GM18519 (cell line): ENCODE data around the gene MXD1.
"Not testable (repeated sequence)": the region's sequence is repeated elsewhere in the genome, so short reads cannot be mapped to it uniquely, and the experiment has no call there.

Experiments
- ATAC-seq: cut with Tn5 transposase; IDR thresholded peaks from one replicate; pipeline ENCODE4 v1.9.1; 2021; ENCODE audit warnings: mild to moderate bottlenecking, moderate library complexity; ENCODE audit not compliant: unreplicated experiment, low FRiP score

The MXD1 gene, protein sequence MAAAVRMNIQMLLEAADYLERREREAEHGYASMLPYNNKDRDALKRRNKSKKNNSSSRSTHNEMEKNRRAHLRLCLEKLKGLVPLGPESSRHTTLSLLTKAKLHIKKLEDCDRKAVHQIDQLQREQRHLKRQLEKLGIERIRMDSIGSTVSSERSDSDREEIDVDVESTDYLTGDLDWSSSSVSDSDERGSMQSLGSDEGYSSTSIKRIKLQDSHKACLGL

DNA sequence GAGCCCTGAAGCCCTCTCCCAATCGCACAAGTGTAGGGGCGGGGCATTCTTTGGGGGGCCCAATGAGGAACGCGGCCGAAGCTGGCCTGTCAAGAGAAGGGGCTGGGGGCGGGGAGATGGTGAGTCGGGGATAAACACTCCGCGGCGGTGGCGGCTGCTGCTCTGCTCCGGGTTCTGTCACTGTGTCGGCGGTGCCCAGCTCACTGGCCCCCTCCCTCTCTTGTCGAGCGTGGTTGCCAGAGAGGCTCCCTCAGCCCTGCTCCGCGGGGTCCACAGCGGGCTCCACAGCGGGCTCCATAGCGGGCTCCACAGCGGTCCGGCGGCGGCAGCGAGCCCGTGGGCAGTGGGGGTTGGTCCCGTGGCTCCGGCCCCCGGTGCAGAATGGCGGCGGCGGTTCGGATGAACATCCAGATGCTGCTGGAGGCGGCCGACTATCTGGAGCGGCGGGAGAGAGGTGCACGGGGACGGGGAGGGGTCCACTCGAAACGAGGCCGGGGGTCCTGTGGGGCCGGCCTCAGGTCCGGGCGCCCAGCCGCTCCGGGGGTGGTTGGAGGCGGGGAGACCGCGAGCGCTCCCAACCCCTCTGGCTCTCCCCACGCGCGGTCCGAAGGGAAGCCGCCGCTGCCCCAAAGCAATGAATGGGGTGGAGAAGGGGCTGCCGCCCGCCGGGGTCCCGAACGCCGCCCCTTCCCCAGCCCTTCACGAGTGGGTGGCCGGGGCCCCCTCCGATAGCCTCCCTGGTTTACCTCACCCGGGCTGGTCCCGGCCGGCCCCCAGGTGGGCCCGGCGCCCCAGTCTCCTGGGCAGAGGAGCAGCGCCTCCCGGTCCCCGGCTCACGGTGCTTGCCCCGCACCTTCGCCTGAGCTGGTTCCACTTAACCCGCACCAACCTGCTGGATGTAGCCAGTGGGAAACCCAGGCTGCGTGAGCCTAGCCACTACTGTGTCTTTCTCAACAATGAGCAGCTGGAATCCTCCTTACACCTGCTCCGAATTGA, at the start of gene MXD1:
Gene MXD1, plus strand, starts transcription at position 160 of the 996 bp plus-strand sequence. Its CDS starts 222 bp downstream, at position 382.
- ATAC-seq = no peak

DNA sequence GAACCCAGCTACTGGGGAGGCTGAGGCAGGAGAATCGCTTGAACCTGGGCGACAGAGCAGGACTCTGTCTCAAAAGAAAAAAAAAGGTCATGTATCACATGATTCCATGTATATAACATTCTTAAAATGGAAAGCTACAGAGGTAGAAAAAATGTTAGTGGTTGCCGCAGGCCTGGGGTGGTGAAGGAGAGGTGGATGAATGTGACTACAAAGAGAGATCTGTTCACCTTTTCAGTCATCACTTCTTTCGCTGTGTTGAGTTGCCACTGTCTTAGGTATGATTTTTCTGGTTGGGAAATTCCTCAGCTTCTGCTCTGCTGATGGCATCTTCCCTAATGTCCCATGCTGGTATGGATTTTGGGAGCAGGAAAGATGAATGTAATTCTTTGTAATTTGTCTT, 26.5 kb upstream of the MXD1 start:
- no peak for ATAC-seq

DNA sequence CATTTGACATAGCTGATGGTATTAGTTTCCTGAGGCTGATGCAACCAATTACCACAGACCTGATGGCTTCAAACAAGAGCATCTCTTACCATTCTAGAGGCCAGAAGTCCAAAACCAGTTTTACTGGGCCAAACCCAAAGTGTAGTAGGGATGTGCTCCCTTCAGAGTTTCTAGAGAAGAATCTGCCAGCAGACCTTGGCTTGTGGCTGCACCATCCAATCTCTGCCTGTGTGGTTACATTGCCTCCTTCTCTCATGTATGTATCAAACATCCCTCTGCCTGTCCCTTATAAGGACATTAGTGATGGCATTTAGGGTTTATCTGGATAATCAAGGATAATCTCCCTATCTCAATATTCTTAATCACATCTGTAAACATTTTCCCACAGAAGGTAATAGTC, 25.6 kb upstream of the MXD1 start:
- no peak for ATAC-seq

DNA sequence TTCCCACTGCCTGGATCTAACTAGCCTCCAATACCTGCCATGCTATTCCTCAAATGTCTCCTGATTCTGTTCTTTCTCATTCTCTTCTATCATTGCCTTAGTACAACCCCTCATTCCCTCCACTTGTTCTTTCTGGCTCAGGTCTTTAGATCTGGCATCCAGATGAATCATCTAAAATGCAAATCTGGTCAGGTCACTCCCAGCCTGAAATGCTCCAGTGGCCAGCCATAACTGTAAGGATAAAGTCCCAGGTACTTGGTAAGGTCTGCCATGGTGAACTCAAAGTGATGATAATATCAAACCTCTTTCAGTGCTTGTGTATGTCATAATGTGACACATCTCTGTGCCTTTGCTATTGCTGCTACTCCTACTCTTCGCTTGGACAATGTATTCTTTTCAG, 24.0 kb upstream of the MXD1 start:
- no peak for ATAC-seq

DNA sequence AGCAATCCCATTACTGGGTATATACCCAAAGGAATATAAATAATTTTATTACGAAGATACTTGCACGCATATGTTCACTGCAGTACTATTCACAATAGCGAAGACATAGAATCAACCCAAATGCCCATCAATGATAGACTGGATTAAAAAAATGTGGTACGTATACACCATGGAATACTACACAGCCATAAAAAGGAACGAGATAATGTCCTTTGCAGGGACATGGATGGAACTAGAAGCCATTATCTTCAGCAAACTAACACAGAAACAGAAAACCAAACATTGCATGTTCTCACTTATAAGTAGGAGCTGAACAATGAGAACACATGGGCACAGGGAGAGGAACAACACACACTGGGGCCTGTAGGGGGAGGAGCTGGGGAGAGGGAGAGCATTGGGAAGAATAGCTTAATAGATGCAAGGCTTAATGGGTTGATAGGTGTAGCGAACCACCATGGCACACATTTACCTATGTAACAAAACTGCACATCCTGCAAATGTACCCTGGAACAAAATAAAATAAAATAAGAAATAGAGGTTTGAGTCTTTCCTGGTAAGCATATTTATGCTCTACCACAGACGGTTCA, 22.0 kb upstream of the MXD1 start:
- ATAC-seq = not testable (repeated sequence)

DNA sequence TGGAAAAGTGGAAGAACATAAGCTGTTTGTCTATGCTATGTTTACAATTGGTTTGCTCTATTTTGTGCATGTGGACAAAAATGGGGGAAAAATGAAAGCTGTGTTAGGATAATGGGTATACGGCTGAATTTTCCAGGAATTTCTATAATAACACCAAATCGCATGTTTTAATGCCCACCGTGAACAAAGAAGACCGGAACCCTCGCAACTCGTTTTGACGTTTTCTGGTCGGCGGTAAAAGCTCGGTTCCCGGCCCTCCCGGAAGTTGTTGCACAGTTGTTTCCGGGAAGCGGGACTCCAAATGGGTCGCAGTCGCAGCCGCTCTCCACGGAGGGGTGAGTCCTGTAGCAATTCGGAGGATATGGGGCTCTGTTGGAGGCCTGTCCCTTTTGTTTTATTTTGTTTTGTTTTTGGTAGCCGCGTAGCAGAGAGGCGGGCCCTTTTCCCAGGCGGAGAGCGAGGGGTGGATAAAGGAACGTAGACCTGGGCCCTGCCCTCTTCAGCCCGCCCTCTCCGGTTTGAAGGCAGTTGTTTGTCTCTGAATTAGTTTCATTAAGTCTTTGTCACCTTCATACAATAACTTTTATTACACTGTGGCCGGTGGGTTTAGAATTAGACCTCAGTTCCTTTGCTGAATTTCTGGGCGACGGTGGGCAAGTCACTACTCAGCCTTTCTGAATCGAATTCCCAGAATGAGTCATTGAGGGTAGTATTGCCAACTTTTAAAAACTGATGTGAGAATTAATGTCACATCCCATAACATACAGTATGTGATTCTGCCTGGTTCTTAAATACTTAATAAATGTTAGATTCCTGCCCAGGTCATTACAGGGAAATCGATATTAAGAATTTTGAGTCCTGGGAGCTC, 21.0 kb upstream of the MXD1 start, which contains the start of gene SNRNP27:
Gene SNRNP27, plus strand, starts transcription at position 273 of the 868 bp plus-strand sequence. Its CDS starts 29 bp downstream, at position 302.
- no peak for ATAC-seq

DNA sequence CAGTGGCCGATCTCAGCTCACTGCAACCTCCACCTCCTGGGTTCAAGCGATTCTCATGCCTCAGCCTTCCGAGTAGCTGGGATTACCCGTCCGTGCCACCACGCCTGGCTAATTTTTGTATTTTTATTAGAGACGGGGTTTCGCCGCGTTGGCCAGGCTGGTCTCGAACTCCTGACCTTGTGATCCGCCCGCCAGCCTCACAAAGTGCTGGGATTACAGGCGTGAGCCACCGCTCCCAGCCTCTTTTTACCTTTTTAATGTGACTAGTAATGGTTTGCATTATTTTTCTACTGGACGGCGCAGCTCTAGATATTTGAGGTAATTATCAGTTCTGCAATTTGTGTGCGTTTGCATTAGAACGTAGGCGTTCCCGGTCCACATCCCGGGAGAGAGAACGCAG, 20.2 kb upstream of the MXD1 start:
- ATAC-seq = not testable (repeated sequence)

DNA sequence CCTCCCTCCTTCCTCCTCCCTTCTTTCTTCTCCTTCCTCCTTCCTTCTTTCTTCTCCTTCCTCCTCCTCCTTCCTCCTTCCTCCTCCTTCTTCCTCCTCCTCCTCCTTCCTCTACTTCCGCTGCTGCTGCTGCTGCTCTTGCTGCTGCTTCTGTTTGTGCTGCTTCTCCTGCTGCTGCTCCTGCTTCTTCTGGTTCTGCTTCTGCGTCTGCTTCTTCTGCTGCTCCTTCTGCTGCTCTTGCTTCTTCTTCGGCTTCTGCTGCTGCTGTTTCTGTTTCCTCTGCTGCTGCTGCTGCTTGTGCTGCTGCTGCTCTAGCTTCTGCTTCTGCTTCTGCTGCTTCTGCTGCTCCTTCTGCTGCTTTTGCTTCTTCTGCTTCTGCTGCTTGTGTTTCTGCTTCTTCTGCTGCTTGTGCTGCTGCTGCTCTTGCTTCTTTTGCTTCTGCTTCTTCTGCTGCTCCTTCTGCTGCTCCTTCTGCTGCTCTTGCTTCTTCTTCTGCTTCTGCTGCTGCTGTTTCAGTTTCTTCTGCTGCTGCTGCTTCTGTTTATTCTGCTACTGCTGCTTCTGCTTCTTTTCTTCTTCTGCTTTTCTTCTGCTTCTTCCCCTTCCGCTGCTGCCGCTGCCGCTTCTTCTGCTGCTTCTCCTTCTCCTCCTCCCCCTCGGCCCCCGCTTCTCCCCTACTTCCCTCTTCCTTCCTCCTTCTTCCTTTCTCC, 12.5 kb upstream of the MXD1 start:
- no peak for ATAC-seq

DNA sequence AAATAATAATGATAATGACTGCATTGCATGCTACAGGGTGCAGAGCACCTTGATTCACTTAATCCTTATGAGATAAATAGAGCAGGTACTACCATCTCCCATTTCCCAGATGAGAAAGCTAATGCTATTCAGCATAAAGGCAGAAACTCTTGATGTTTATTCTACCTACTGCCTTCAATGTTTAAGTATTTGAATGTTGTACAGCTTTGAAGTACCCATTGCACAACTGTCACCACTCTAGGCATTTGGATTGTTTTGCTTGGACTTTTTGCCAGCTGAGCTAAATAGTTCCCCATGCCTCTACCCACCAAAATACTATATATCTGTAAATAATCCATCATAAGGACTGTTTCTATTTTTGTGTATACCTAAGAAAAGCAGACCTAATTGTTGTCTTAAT, 7.7 kb upstream of the MXD1 start:
- no peak for ATAC-seq

DNA sequence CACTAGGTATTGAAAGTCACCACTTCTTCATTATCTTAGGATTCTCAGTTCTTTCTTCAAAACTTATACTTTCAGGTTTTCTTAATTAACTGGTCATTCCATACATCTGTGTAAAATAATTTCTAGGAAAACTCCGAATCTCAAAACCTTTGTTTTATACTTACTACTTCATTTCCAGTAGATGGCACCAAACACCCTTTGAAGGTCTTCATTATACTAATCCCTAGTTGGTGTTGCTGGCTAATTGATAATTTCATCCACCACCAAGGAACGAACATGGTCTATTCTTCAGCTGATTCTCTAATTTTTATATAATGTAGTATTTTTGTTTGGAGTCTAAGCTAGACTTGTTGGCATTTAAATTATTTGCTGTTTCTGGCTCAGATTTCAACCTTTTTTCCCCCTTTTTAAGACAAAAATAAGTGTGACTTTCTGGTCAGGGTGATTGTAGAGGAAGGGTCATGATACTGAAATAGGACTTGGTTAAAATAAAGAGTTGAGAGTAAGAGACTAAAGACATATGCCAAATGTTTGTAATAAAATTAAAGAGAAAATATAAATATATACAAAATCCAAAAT, 2.8 kb upstream of the MXD1 start:
- ATAC-seq = no peak

DNA sequence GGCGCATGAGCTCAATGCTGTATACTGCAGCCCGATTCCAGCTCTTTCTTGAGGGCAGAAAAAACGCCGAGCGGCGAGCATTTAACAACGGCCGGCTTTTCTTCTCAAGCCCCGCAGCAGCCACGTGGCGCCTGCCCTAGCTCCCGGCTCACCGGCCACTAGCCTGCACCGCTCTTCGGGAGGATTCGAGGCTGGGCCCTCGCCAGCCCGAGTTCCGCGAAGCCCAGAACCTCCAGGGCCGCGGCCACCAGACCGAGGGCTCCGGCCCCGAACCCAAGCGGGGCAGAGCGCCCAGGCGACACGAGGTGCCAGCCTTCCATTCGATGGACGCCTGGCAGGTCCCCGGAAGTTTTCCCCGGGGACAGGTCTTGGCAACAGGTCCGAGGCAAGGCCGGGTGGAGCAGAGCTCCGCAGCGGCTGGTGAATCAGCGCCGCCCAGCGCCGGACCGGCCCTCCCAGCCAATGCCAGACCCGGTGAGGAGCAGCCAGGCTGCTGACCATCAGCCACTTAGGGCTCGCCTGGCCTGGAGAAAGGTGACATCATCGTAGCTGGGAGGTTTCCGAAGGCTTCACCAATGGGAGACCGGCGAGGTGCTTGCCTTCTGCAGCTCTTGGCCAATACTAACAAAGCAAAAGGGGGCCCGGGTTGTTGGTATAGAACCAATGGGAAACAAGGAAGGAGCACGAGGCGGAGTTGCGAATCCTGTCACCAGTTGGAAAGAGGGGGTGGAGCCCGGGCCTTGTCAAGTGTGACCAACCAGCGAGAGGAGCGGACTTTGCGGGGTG, 552 bp upstream of the MXD1 start:
- ATAC-seq = peak; percentile 76

DNA sequence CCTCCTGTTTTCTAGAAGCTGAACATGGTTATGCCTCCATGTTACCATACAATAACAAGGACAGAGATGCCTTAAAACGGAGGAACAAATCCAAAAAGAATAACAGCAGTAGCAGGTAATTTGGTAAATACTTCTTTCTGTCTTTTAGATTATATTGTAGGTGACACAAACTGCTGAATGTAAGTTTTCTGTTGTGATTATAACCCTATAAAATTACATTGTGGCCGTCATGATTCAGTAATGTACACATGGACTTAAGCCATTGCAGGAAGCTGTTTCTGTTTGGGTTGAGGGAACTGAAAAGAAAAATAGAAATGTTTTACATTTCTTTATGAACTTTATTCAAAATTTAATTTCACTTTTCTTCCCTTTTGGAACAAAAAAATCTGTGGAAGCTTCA, 1.2 kb downstream of the MXD1 start:
- no peak for ATAC-seq

DNA sequence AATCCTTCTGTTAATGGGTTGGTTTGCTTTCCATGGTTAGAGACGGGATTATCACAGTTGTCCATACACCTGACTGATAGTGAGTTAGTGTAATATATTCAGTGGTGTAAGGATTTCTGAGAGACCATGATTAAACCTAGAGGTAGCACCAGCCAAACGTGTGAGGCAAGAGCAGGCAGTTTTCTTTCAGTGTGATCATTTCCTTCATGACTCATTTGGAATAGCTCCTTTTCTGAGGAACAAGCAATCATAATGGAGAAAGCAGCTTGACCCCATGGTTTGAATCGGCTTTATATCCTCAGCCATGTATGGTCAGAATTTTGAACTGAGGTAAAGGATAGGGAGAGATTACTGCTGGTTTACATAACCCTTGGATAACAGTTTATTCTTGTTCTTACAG, 2.9 kb downstream of the MXD1 start:
- no peak for ATAC-seq

DNA sequence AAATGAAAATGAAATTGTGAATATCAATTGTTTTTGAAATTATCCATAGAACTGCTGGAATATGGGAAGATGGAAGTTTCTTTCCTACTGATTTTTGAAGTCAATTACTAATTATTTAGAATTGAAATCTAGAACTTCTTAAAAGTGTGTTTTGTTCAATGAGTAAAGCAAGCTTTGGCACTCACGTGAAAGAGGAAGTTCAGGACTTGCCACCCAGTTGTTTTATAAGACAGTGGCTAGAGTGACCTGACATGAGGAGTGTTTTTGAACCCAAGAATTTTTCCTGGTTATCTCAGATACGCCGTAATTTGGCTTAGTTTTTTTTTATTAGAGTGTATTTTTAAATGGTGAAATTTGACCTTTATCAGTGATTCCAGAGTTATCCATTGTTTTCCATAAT, 3.5 kb downstream of the MXD1 start:
- no peak for ATAC-seq

DNA sequence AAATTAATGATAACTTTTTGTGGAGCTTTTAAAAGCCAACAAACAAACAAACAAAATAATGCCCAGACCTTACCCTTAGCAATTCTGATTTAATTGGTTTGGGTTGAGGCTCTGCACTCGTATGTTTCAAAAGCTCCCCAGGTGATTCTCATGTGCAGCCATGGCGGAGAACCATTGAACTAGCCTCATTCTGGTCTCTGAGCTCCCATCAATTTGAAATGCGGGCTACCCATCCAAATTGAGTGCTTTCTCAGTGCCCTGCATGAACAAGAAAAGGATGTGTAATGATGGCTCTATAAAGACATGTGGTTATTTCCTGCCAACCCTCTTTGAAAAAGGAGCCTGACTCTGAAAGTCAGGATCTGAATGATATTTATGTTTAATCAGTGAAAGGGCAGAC, 8.2 kb downstream of the MXD1 start:
- no peak for ATAC-seq

DNA sequence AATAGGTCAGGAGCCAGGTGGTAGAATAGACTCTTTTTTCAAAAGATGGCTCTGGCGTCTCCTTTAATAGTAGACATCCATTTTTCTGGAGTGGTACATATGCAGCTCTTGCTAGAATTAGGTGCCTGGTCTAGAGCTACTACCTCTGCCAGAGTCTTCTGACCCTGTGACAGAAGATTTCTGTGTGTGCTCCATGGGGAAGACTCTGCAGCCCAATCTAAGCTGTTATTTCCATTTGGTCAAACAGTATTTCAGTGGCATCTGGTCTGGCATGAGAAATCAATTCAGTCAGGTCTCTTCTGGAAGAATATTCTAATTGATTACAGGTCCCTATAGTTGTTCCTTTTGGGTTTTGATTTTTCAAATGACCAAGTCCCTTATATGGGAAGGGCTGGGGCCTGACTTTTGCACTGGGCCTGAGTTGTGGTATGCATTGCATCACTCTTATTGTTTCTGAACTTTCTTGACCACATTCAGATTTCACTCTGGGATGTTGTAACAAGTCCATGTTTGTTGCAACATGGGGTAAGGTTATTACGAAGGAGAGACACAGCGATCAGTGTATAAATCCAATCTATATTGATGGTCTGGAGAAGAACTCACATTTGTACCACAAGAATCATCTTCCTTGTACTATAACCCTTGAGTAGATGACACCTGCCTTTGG, 12.1 kb downstream of the MXD1 start:
- no peak for ATAC-seq

DNA sequence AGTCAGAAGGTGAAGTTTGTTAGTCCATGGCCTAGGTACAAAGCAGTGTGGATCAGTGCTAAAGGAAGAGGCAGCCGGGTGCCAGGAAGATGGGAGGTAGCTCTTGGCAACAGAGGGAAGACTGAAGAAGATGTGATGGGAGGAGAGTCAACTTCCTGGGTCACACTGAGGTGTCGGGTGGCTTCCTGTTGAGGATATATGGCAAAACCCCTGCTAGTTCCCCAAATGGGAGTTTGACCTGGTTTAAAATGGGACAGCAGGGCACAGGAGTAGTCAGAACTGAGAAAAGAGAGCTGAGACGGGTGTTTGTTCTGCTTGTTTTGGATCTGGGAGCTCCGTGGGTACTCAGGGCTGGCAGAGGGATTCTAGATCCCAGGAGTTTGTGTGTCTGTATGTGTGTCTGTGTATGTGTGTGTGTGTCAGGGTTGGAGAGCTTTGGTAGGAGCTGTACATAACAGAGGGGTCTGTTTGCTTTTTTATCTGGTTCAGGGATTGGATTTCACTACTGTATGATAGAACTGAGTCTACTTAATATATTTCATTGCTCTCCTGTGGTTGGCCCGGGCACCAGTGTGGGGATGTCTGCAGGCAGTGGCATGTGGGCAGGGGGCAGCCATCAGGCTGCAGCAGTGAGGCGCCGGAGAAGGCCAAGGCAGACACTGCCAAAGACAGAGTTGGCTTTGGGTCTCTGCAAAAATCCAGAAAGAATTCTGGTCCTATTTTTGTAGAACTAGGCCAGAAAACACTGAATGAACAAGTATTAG, 17.1 kb downstream of the MXD1 start:
- no peak for ATAC-seq

DNA sequence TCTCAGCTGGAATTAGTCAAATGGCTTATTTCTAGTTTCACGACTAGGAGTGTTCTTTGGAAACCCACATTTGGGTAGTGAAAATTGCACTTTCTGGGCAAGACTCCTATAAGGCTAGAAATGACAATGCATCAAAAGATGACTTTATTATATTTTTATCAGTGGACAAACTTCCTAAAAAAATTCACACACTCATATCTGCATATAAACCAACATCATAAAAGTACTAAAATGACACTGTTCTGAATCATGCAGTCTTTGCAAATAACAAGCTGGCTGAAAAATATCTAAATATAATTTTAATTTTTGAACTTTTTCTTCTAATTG, 17.6 kb downstream of the MXD1 start:
- no peak for ATAC-seq
